Subcutaneous abdominal adipose tissue (tissue), 5 donors: ENCODE measurements around the gene BLM.

Experiments
- H3K27ac ChIP-seq: one replicate; pipeline ENCODE4 v1.7.0; 2013; ENCODE audit warnings: low read depth, mild to moderate bottlenecking, inconsistent platforms, low read length, moderate library complexity
- H3K27me3 ChIP-seq, 5 donors: one replicate each; pipeline ENCODE4 v1.7.0; 2013; ENCODE audit warnings: low read length in 5 of 5, inconsistent platforms in 1 of 5; ENCODE audit not compliant: control insufficient read depth in 5 of 5, insufficient read depth in 4 of 5
- H3K36me3 ChIP-seq, 5 donors: one replicate each; pipeline ENCODE4 v1.7.0; 2013; ENCODE audit warnings: low read length in 5 of 5; ENCODE audit not compliant: control insufficient read depth in 5 of 5, insufficient read depth in 5 of 5
- H3K4me1 ChIP-seq, 5 donors: one replicate each; pipeline ENCODE4 v1.7.0; 2013; ENCODE audit warnings: low read length in 5 of 5, mild to moderate bottlenecking in 3 of 5, moderate library complexity in 1 of 5; ENCODE audit not compliant: control insufficient read depth in 5 of 5, insufficient read depth in 5 of 5
- H3K4me3 ChIP-seq, 5 donors: one replicate each; pipeline ENCODE4 v1.7.0; 2013; ENCODE audit warnings: low read length in 5 of 5, low read depth in 1 of 5
- H3K9ac ChIP-seq, 5 donors: one replicate each; pipeline ENCODE4 v1.7.0; 2013; ENCODE audit warnings: low read length in 5 of 5, mild to moderate bottlenecking in 4 of 5, moderate library complexity in 3 of 5
- H3K9me3 ChIP-seq, 5 donors: one replicate each; pipeline ENCODE4 v1.7.0; 2013; ENCODE audit warnings: low read length in 5 of 5; ENCODE audit not compliant: control insufficient read depth in 5 of 5
- donor health status: healthy.
- donor health status: healthy.
- donor health status: healthy.
- donor health status: healthy.
- donor health status: healthy.

BLM gene

DNA sequence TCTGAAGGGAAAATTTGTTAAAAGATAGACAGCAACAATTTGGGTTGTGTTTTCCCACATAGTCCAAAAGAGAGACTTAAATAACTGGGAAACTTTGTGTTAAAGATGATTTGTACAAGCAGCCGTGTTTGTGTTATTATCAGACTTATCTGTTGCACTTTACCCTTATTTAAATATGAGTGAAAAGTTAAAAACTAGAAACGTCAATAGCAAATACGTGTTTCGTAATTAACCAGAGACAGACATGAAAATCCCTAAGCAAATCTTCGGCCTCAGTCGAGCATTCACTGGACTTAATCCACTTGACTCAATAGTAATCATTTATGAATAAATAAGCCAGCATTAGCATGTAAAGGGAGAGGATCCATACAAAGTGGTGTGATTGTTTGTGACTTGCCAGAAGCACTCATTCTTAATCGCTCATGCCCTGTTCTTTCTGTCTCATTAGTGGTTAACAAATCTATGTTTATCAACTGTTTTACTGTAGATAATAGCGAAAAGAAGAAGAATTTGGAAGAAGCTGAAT is 34.2 kb downstream of the BLM start:
- Histone ChIP-seq H3K4me1 (peaks cover 0 to 11% (median 2%) of the 10 kb centered on the region in 5 donors), H3K4me3 (no peak overlapping the region), H3K27ac (no peak overlapping the region), H3K36me3 (no peaks in the 10 kb centered on the region), H3K9me3 (no peaks in the 10 kb centered on the region), H3K9ac (no peak overlapping the region), H3K27me3 (no peaks in the 10 kb centered on the region)

- Histone ChIP-seq H3K27me3 (no peaks in the 10 kb centered on the region), H3K36me3 (no peaks in the 10 kb centered on the region), H3K9me3 (no peaks in the 10 kb centered on the region), H3K27ac (no peak overlapping the region), H3K9ac (no peak overlapping the region), H3K4me1 (no peaks in the 10 kb centered on the region), H3K4me3 (no peak overlapping the region)
Observed at GRCh38 chr15:90756916-90757315, 39.8 kb downstream of the BLM start.

DNA sequence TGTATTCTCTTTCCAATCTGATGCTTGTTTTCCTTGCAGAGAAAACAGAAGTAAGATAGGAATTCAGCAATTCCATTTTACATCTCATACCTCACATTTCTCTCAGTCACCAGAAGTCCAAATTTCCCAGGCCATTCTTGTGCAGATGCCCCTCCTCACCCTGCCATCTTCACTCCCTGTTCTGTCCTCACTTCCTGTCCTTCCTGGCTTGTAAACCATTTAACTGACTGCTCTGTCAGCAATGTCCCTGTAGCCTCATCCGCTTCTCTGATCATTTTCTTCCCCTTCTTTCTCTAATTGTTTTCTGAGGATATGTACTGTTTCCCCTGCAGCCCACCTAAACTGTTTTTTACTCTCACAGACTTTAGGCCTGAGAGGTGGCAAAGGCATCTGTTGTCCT is 40.3 kb downstream of the BLM start:
- Histone ChIP-seq H3K4me1 (no peaks in the 10 kb centered on the region), H3K36me3 (no peaks in the 10 kb centered on the region), H3K27ac (no peak overlapping the region), H3K27me3 (no peaks in the 10 kb centered on the region), H3K9me3 (no peaks in the 10 kb centered on the region), H3K9ac (no peak overlapping the region), H3K4me3 (no peak overlapping the region)

- Histone ChIP-seq H3K4me1 (no peaks in the 10 kb centered on the region), H3K9me3 (no peaks in the 10 kb centered on the region), H3K9ac (no peak overlapping the region), H3K36me3 (no peaks in the 10 kb centered on the region), H3K27ac (no peak overlapping the region), H3K27me3 (no peaks in the 10 kb centered on the region), H3K4me3 (no peak overlapping the region)
Observed at GRCh38 chr15:90760661-90761232, 43.6 kb downstream of the BLM start.

DNA sequence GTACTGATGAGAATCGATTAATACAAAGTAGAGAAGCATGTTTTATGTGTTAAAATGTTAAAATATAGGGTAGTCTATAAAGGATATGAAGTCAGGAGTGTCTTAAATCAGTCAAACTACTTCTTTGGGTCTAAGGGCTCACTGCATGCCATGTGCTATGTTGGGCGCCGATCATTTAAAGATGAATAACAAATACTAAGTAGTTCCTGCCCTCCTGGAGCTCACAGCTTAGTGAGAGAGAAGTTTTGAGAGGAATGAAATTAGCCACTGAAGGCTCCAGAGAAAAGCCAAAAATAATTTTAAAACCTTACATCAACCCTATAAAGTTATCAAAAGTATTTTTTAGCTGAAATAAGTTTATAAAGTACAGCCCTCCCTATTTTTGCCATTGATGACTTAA is 44.5 kb downstream of the BLM start:
- Histone ChIP-seq H3K9me3 (no peaks in the 10 kb centered on the region), H3K27me3 (no peaks in the 10 kb centered on the region), H3K9ac (no peak overlapping the region), H3K36me3 (no peaks in the 10 kb centered on the region), H3K4me1 (no peaks in the 10 kb centered on the region), H3K27ac (no peak overlapping the region), H3K4me3 (no peak overlapping the region)

DNA sequence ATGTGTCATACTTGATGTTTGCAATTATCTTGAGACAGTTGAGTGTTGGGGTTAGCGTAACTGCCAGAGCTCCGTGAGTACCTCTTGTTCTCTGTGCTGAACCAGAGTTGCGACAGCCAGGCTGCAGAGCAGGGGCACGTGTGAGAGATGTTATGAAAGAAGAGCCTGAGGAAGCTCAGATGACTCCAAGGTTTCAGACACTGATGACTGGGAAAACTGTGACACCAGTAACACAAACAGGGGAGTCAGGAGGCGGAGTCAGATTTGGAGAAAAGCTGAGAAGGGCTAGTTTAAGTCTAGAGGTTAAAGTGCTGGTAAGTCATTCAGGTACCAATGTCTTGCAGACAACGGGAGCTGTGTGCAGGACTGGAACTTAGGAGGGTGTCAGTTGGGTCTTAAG is 45.0 kb downstream of the BLM start:
- Histone ChIP-seq H3K4me3 (no peak overlapping the region), H3K4me1 (no peaks in the 10 kb centered on the region), H3K9me3 (no peaks in the 10 kb centered on the region), H3K36me3 (no peaks in the 10 kb centered on the region), H3K27ac (no peak overlapping the region), H3K27me3 (no peaks in the 10 kb centered on the region), H3K9ac (no peak overlapping the region)

DNA sequence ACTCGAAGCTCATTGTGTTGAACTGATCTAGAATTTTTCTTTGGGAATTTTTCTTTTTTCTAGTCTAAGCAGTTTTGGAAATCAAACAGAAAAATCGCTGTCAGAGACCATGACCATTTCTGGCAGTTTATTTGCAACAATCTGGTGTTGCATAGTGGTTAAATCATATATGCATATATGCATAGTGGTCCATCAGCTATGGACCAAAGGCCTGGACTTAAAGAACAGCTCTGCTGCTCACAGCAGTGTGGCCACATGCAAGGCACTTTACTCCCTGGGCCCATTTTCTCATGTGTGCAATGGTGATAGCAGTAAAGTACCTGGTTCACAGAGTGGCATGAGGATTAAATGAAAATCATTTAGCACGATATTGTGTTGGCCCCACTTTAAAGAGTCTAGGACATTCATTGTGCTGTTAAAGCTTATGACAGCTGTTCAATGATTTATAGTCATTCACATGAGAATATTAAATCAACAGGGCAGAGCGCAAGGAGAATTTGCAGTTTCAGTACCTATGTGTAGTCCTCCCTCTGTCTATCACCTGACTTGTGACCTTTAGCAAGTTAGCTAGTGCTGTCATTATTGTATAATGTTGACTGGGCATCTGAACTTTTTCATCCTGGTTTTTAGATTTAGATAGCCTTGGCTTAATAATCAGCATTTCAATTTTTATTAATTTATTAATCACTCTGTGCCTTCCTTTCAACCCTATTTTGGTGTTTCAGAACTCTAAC is 46.4 kb downstream of the BLM start:
- H3K27me3 ChIP-seq, result no peaks in the 10 kb centered on the region
- H3K9ac ChIP-seq, result no peak overlapping the region
- H3K36me3 ChIP-seq, result no peaks in the 10 kb centered on the region
- H3K4me1 ChIP-seq, result no peaks in the 10 kb centered on the region
- no peak overlapping the region for H3K27ac ChIP-seq
- no peaks in the 10 kb centered on the region for H3K9me3 ChIP-seq
- H3K4me3 ChIP-seq, result no peak overlapping the region

GRCh38 chr15:90765531-90765930 is 48.4 kb downstream of the BLM start:
- Histone ChIP-seq H3K27ac (no peak overlapping the region), H3K4me3 (no peak overlapping the region), H3K4me1 (no peaks in the 10 kb centered on the region), H3K27me3 (no peaks in the 10 kb centered on the region), H3K9ac (no peak overlapping the region), H3K9me3 (no peaks in the 10 kb centered on the region), H3K36me3 (no peaks in the 10 kb centered on the region)

GRCh38 chr15:90765966-90766365 is 48.8 kb downstream of the BLM start:
- H3K9ac ChIP-seq, result no peak overlapping the region
- H3K4me3 ChIP-seq, result no peak overlapping the region
- H3K4me1 ChIP-seq, result no peaks in the 10 kb centered on the region
- no peaks in the 10 kb centered on the region for H3K27me3 ChIP-seq
- H3K36me3 ChIP-seq, result no peaks in the 10 kb centered on the region
- no peaks in the 10 kb centered on the region for H3K9me3 ChIP-seq
- H3K27ac ChIP-seq, result no peak overlapping the region

DNA sequence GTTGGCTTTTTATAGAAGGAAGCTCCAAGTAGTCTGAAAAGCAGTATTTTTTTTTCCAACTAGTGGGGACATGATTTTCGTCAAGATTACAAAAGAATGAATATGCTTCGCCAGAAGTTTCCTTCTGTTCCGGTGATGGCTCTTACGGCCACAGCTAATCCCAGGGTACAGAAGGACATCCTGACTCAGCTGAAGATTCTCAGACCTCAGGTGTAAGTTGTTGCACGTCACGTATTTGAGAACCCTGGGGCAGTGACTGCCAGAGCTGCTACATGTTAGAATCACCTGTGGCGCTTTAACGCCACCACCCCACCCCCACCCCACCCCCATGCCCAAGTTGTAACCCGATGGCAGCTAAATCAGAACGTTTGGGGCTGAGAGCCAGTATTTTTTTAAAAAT is 52.2 kb downstream of the BLM start:
- H3K27ac ChIP-seq, result no peak overlapping the region
- no peaks in the 10 kb centered on the region for H3K36me3 ChIP-seq
- no peak overlapping the region for H3K9ac ChIP-seq
- no peaks in the 10 kb centered on the region for H3K4me1 ChIP-seq
- no peak overlapping the region for H3K4me3 ChIP-seq
- H3K9me3 ChIP-seq, result no peaks in the 10 kb centered on the region
- no peaks in the 10 kb centered on the region for H3K27me3 ChIP-seq
